RPMI7951 (cell line): Measurements from ENCODE around the gene SYT11. TPM values are rescaled to one million over a fixed set of nuclear protein-coding genes. Genes with fewer than 3 reads are reported as not detected.
"Not testable (repeated sequence)": the region's sequence is repeated elsewhere in the genome, so short reads cannot be mapped to it uniquely, and the experiment has no call there.

Source experiments
- DNase-seq: peaks from one replicate; pipeline ENCODE4 v3.0.0-alpha.2; 2012; ENCODE audit warnings: low read depth
- total RNA-seq: library from RNA; depleted of rRNA; stranded (reverse); fragments of >200 nt; shearing (Covaris generic); gene quantifications from 2 replicates; pipeline ENCODE4 v1.2.3, GENCODE V29; 2014; rRNA removed

SYT11 gene
- 8.5 and 10.9 TPM in 2 replicates for total RNA-seq

GRCh38 chr1:155859234-155859829 is at the start of gene SYT11:
Gene SYT11 (plus strand): TSS chr1:155859567. CDS start chr1:155859762, 195 bp downstream.
- DNase-seq, result peak; percentile 93

GRCh38 chr1:155812878-155813277 is 46.5 kb upstream of the SYT11 start:
- DNase-seq, result no peak

GRCh38 chr1:155813672-155814071 is 45.7 kb upstream of the SYT11 start:
- no peak for DNase-seq

- no peak for DNase-seq
These were observed 43.0 kb upstream of the SYT11 start for GRCh38 chr1:155816351-155816750.

GRCh38 chr1:155827450-155827849 is 31.9 kb upstream of the SYT11 start:
- no peak for DNase-seq

GRCh38 chr1:155831279-155831976 is 27.9 kb upstream of the SYT11 start:
- DNase-seq, result no peak

- DNase-seq, result no peak
These were observed 25.6 kb upstream of the SYT11 start for GRCh38 chr1:155833665-155834295.

- peak; percentile 23 for DNase-seq
These were observed 25.0 kb upstream of the SYT11 start for GRCh38 chr1:155834296-155834926.

GRCh38 chr1:155834927-155835399 is 24.4 kb upstream of the SYT11 start:
- DNase-seq, result not testable (repeated sequence)

- no peak for DNase-seq
These were observed 23.8 kb upstream of the SYT11 start for GRCh38 chr1:155835548-155835947.

GRCh38 chr1:155840386-155840785 is 19.0 kb upstream of the SYT11 start:
- DNase-seq, result no peak

GRCh38 chr1:155844860-155845421 is 14.4 kb upstream of the SYT11 start:
- DNase-seq, result no peak

GRCh38 chr1:155847823-155848529 is 11.4 kb upstream of the SYT11 start:
- DNase-seq, result no peak

GRCh38 chr1:155850345-155850744 is 9.0 kb upstream of the SYT11 start:
- DNase-seq, result no peak

- no peak for DNase-seq
These were observed 3.0 kb upstream of the SYT11 start for GRCh38 chr1:155856257-155856974.

GRCh38 chr1:155856975-155857930 is 2.1 kb upstream of the SYT11 start, which contains the start of gene GON4L:
Gene GON4L (minus strand): TSS chr1:155857214. CDS start chr1:155853780, 3,434 bp downstream.
- DNase-seq, result peak; percentile 89

- no peak for DNase-seq
These were observed 550 bp upstream of the SYT11 start for GRCh38 chr1:155858800-155859233.

GRCh38 chr1:155859881-155860871 is 809 bp downstream of the SYT11 start:
- peak; percentile 81 for DNase-seq
